T-helper 1 cell (primary cell): ENCODE results near the gene MATN1.

Experiments used
- DNase-seq, 5 donors: peaks; one replicate each; pipeline ENCODE4 v3.0.0-alpha.2; 2012 to 2020

The MATN1 gene

GRCh38 chr1:30744060-30744756 lies 20.8 kb upstream of the MATN1 start:
- DNase-seq, result peak in 3 of 5 donors; percentile 32 to 71 (median 34)

GRCh38 chr1:30743584-30744059 lies 20.2 kb upstream of the MATN1 start:
- DNase-seq, result peak; percentile 54 to 91 (median 70)

- no peak for DNase-seq
Observed at GRCh38 chr1:30742963-30743559, 19.7 kb upstream of the MATN1 start.

GRCh38 chr1:30742300-30742962 lies 19.0 kb upstream of the MATN1 start:
- no peak for DNase-seq

- DNase-seq, result no peak
Observed at GRCh38 chr1:30741239-30741894, 18.0 kb upstream of the MATN1 start.

- DNase-seq, result no peak
Observed at GRCh38 chr1:30740251-30741238, 17.2 kb upstream of the MATN1 start.

- DNase-seq, result no peak
Observed at GRCh38 chr1:30739601-30740000, 16.2 kb upstream of the MATN1 start.

GRCh38 chr1:30738715-30739559 lies 15.6 kb upstream of the MATN1 start:
- DNase-seq, result no peak

- DNase-seq, result no peak
Observed at GRCh38 chr1:30738040-30738714, 14.8 kb upstream of the MATN1 start.

GRCh38 chr1:30737357-30738039 lies 14.1 kb upstream of the MATN1 start:
- no peak for DNase-seq

GRCh38 chr1:30735668-30736498 lies 12.5 kb upstream of the MATN1 start:
- no peak for DNase-seq

GRCh38 chr1:30735124-30735523 lies 11.7 kb upstream of the MATN1 start:
- no peak for DNase-seq

GRCh38 chr1:30734580-30734979 lies 11.2 kb upstream of the MATN1 start:
- no peak for DNase-seq

GRCh38 chr1:30734106-30734505 lies 10.7 kb upstream of the MATN1 start:
- DNase-seq, result no peak

GRCh38 chr1:30733493-30733892 lies 10.1 kb upstream of the MATN1 start:
- no peak for DNase-seq

GRCh38 chr1:30732277-30732996 lies 9.1 kb upstream of the MATN1 start:
- no peak for DNase-seq

GRCh38 chr1:30731806-30732276 lies 8.5 kb upstream of the MATN1 start:
- DNase-seq, result no peak
